ENCODE measurements around the gene IMPDH2.

DNA sequence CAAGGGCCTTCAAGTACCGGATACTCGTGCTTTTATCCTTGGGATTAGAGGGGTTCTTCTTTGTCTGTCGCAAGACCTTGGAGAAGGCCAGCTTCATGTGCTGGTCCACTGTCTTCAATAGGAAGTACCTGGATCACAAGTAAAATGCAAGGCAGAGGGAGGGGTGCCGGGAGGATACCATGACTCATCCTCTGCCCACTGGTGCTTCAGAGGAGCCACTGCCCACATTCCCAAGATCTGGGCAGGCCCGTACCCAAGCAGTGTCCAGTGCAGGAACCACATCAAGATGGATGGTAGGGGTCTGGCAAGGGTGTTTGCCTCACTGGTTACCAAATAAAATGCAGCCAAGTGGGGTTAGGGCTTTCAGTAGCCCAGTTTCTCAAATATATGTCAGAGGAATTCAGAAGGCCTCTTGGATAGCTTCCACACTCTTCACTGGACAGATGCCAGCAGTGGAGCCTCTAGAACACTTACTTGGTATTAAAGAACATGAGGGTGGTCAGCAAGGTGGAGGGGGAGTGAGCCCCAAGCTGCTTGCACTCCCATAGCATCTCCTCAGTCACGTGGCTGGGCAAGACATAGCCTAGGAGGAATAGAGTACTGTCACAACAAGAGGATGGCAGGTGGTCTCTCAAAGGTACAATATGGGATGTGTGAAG is 3.6 kb upstream of the IMPDH2 start:
- TF ChIP-seq, protein P1, sequence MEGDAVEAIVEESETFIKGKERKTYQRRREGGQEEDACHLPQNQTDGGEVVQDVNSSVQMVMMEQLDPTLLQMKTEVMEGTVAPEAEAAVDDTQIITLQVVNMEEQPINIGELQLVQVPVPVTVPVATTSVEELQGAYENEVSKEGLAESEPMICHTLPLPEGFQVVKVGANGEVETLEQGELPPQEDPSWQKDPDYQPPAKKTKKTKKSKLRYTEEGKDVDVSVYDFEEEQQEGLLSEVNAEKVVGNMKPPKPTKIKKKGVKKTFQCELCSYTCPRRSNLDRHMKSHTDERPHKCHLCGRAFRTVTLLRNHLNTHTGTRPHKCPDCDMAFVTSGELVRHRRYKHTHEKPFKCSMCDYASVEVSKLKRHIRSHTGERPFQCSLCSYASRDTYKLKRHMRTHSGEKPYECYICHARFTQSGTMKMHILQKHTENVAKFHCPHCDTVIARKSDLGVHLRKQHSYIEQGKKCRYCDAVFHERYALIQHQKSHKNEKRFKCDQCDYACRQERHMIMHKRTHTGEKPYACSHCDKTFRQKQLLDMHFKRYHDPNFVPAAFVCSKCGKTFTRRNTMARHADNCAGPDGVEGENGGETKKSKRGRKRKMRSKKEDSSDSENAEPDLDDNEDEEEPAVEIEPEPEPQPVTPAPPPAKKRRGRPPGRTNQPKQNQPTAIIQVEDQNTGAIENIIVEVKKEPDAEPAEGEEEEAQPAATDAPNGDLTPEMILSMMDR (IDR thresholded peaks at IDR 0.05): no peak
- no peak for TF ChIP-seq POLR2A (IDR thresholded peaks at IDR 0.05)

All from body of pancreas (tissue), 4 donors.